ENCODE results near the gene MYT1. TPM values are rescaled to one million over a fixed set of nuclear protein-coding genes. Genes with fewer than 3 reads are reported as not detected.

The MYT1 gene
- total and polyA plus RNA-seq, 9 donors = 0.04 to 0.30 (median 0.09) TPM

- H3K36me3 ChIP-seq (ENCODE audit: control insufficient read depth, insufficient read depth, low read length) = peaks cover 5% of the 10 kb centered on the region
- H3K27ac ChIP-seq (ENCODE audit: low read length) = peak overlapping the region; percentile 49
- no peaks in the 10 kb centered on the region for H3K9me3 ChIP-seq (replicated peaks; ENCODE audit: control insufficient read depth, low read depth, low read length)
- H3K27me3 ChIP-seq (ENCODE audit: control insufficient read depth, insufficient read depth, low read length) = no peaks in the 10 kb centered on the region
- WGBS (ENCODE audit: insufficient coverage) = 44% methylated on average over 7 of the region's 15 CpGs
- H3K4me1 ChIP-seq (ENCODE audit: control insufficient read depth, insufficient read depth, low read length) = peaks cover 20% of the 10 kb centered on the region
- no peak for DNase-seq
- peak overlapping the region; percentile 59 for H3K4me3 ChIP-seq (ENCODE audit: low read length)
Observed at GRCh38 chr20:64256282-64256935, 92.2 kb downstream of the MYT1 start.

- no peak overlapping the region for H3K27ac ChIP-seq (ENCODE audit: low read length)
- H3K27me3 ChIP-seq (ENCODE audit: control insufficient read depth, insufficient read depth, low read length) = no peaks in the 10 kb centered on the region
- no peak for DNase-seq
- H3K9me3 ChIP-seq (replicated peaks; ENCODE audit: control insufficient read depth, low read depth, low read length) = no peaks in the 10 kb centered on the region
- WGBS (ENCODE audit: insufficient coverage) = 89% methylated on average over 3 of the region's 13 CpGs
- peaks cover 9% of the 10 kb centered on the region for H3K36me3 ChIP-seq (ENCODE audit: control insufficient read depth, insufficient read depth, low read length)
- H3K4me3 ChIP-seq (ENCODE audit: low read length) = no peak overlapping the region
- H3K4me1 ChIP-seq (ENCODE audit: control insufficient read depth, insufficient read depth, low read length) = peaks cover 20% of the 10 kb centered on the region
Observed at GRCh38 chr20:64257107-64257757, 93.0 kb downstream of the MYT1 start.

GRCh38 chr20:64258071-64258823 lies 94.0 kb downstream of the MYT1 start:
- no peak overlapping the region for H3K27ac ChIP-seq (ENCODE audit: low read length)
- H3K9me3 ChIP-seq (replicated peaks; ENCODE audit: control insufficient read depth, low read depth, low read length) = no peaks in the 10 kb centered on the region
- no peak for DNase-seq
- H3K4me3 ChIP-seq (ENCODE audit: low read length) = no peak overlapping the region
- H3K4me1 ChIP-seq (ENCODE audit: control insufficient read depth, insufficient read depth, low read length) = peaks cover 20% of the 10 kb centered on the region
- WGBS (ENCODE audit: insufficient coverage) = no CpG with 5 or more reads among the region's 9 CpGs
- H3K36me3 ChIP-seq (ENCODE audit: control insufficient read depth, insufficient read depth, low read length) = peaks cover 13% of the 10 kb centered on the region
- H3K27me3 ChIP-seq (ENCODE audit: control insufficient read depth, insufficient read depth, low read length) = no peaks in the 10 kb centered on the region

- WGBS (ENCODE audit: insufficient coverage) = 70% methylated on average over 2 of the region's 6 CpGs
- peaks cover 17% of the 10 kb centered on the region for H3K36me3 ChIP-seq (ENCODE audit: control insufficient read depth, insufficient read depth, low read length)
- H3K9me3 ChIP-seq (replicated peaks; ENCODE audit: control insufficient read depth, low read depth, low read length) = no peaks in the 10 kb centered on the region
- H3K27me3 ChIP-seq (ENCODE audit: control insufficient read depth, insufficient read depth, low read length) = no peaks in the 10 kb centered on the region
- H3K4me3 ChIP-seq (ENCODE audit: low read length) = no peak overlapping the region
- no peak for DNase-seq
- no peak overlapping the region for H3K27ac ChIP-seq (ENCODE audit: low read length)
- H3K4me1 ChIP-seq (ENCODE audit: control insufficient read depth, insufficient read depth, low read length) = peaks cover 16% of the 10 kb centered on the region
Observed at GRCh38 chr20:64260239-64260638, 96.0 kb downstream of the MYT1 start.

- H3K36me3 ChIP-seq (ENCODE audit: control insufficient read depth, insufficient read depth, low read length) = peaks cover 20% of the 10 kb centered on the region
- no peaks in the 10 kb centered on the region for H3K9me3 ChIP-seq (replicated peaks; ENCODE audit: control insufficient read depth, low read depth, low read length)
- H3K27ac ChIP-seq (ENCODE audit: low read length) = peak overlapping the region; percentile 17
- WGBS (ENCODE audit: insufficient coverage) = 24% methylated on average over 9 of the region's 9 CpGs
- no peaks in the 10 kb centered on the region for H3K27me3 ChIP-seq (ENCODE audit: control insufficient read depth, insufficient read depth, low read length)
- peaks cover 16% of the 10 kb centered on the region for H3K4me1 ChIP-seq (ENCODE audit: control insufficient read depth, insufficient read depth, low read length)
- H3K4me3 ChIP-seq (ENCODE audit: low read length) = no peak overlapping the region
- DNase-seq = peak; percentile 37
Observed at GRCh38 chr20:64261138-64261537, 96.9 kb downstream of the MYT1 start.

GRCh38 chr20:64264091-64264490 lies 99.8 kb downstream of the MYT1 start:
- Histone ChIP-seq H3K27ac (ENCODE audit: low read length) (no peak overlapping the region), H3K4me3 (ENCODE audit: low read length) (no peak overlapping the region), H3K4me1 (ENCODE audit: control insufficient read depth, insufficient read depth, low read length) (peaks cover 7% of the 10 kb centered on the region), H3K27me3 (ENCODE audit: control insufficient read depth, insufficient read depth, low read length) (no peaks in the 10 kb centered on the region), H3K36me3 (ENCODE audit: control insufficient read depth, insufficient read depth, low read length) (peaks cover 34% of the 10 kb centered on the region), H3K9me3 (replicated peaks; ENCODE audit: control insufficient read depth, low read depth, low read length) (no peaks in the 10 kb centered on the region)
- DNase-seq = no peak
- WGBS (ENCODE audit: insufficient coverage) = 88% methylated on average over 2 of the region's 4 CpGs

- no peak overlapping the region for H3K27ac ChIP-seq (ENCODE audit: low read length)
Observed at GRCh38 chr20:64265201-64265600, 100.9 kb downstream of the MYT1 start.

GRCh38 chr20:64266988-64267387 lies 102.7 kb downstream of the MYT1 start:
- no peak for DNase-seq
- no peak overlapping the region for H3K4me3 ChIP-seq (ENCODE audit: low read length)
- peaks cover 39% of the 10 kb centered on the region for H3K36me3 ChIP-seq (ENCODE audit: control insufficient read depth, insufficient read depth, low read length)
- no CpG with 5 or more reads among the region's 5 CpGs for WGBS (ENCODE audit: insufficient coverage)
- no peaks in the 10 kb centered on the region for H3K4me1 ChIP-seq (ENCODE audit: control insufficient read depth, insufficient read depth, low read length)
- no peak overlapping the region for H3K27ac ChIP-seq (ENCODE audit: low read length)
- no peaks in the 10 kb centered on the region for H3K9me3 ChIP-seq (replicated peaks; ENCODE audit: control insufficient read depth, low read depth, low read length)
- no peaks in the 10 kb centered on the region for H3K27me3 ChIP-seq (ENCODE audit: control insufficient read depth, insufficient read depth, low read length)

More at GRCh38 chr20:64265201-64265600, 100.9 kb downstream of the MYT1 start:
- Histone ChIP-seq H3K27me3 (ENCODE audit: control insufficient read depth, insufficient read depth, low read length) (no peaks in the 10 kb centered on the region), H3K9me3 (replicated peaks; ENCODE audit: control insufficient read depth, low read depth, low read length) (no peaks in the 10 kb centered on the region), H3K4me3 (ENCODE audit: low read length) (no peak overlapping the region), H3K36me3 (ENCODE audit: control insufficient read depth, insufficient read depth, low read length) (peaks cover 35% of the 10 kb centered on the region), H3K4me1 (ENCODE audit: control insufficient read depth, insufficient read depth, low read length) (peaks cover 7% of the 10 kb centered on the region)
- WGBS (ENCODE audit: insufficient coverage) = 63% methylated on average over 2 of the region's 5 CpGs
- no peak for DNase-seq

- Histone ChIP-seq H3K4me3 (ENCODE audit: low read length) (no peak overlapping the region), H3K4me1 (ENCODE audit: control insufficient read depth, insufficient read depth, low read length) (no peaks in the 10 kb centered on the region), H3K27me3 (ENCODE audit: control insufficient read depth, insufficient read depth, low read length) (no peaks in the 10 kb centered on the region), H3K36me3 (ENCODE audit: control insufficient read depth, insufficient read depth, low read length) (peaks cover 35% of the 10 kb centered on the region), H3K9me3 (replicated peaks; ENCODE audit: control insufficient read depth, low read depth, low read length) (no peaks in the 10 kb centered on the region), H3K27ac (ENCODE audit: low read length) (no peak overlapping the region)
- 89% methylated on average over 7 of the region's 10 CpGs for WGBS (ENCODE audit: insufficient coverage)
- no peak for DNase-seq
Observed at GRCh38 chr20:64268174-64268573, 103.9 kb downstream of the MYT1 start.

Measured in muscle of leg (tissue), 11 donors.